Measurements from ENCODE around the gene ZMIZ1. TPM values are rescaled to one million over a fixed set of nuclear protein-coding genes. Genes with fewer than 3 reads are reported as not detected.

The ZMIZ1 gene
- total and polyA plus RNA-seq, 4 donors = 3.9 to 19.1 (median 9.8) TPM

- H3K36me3 ChIP-seq (ENCODE audit: control insufficient read depth in 4 of 4, insufficient read depth in 3 of 4, low read depth in 1 of 4, low read length in 3 of 4) = peaks cover 9 to 23% (median 10%) of the 10 kb centered on the region in 4 donors
Measured at GRCh38 chr10:79200346-79200745, 131.6 kb downstream of the ZMIZ1 start.

GRCh38 chr10:79201706-79202105 is 132.9 kb downstream of the ZMIZ1 start:
- Histone ChIP-seq H3K27ac (ENCODE audit: low read depth in 1 of 2, low read length in 2 of 2) (no peak overlapping the region), H3K27me3 (ENCODE audit: control insufficient read depth in 4 of 4, insufficient read depth in 4 of 4, low read length in 3 of 4) (no peaks in the 10 kb centered on the region), H3K9ac (ENCODE audit: low read depth in 1 of 2, low read length in 2 of 2) (no peak overlapping the region), H3K36me3 (ENCODE audit: control insufficient read depth in 4 of 4, insufficient read depth in 3 of 4, low read depth in 1 of 4, low read length in 3 of 4) (peaks cover 9 to 33% (median 10%) of the 10 kb centered on the region in 4 donors), H3K9me3 (ENCODE audit: control insufficient read depth in 4 of 4, low read length in 3 of 4) (no peaks in the 10 kb centered on the region), H3K4me3 (ENCODE audit: low read depth in 1 of 3, low read length in 3 of 3) (no peak overlapping the region), H3K4me1 (ENCODE audit: control insufficient read depth in 4 of 4, insufficient read depth in 4 of 4, low read length in 3 of 4) (no peaks in the 10 kb centered on the region)
- WGBS = 91% methylated on average over 8 of the region's 8 CpGs
- no peak for TF ChIP-seq EGR1 (IDR thresholded peaks at IDR 0.05; ENCODE audit: low read depth in 2 of 2)
- no peak for TF ChIP-seq ZBTB33 (IDR thresholded peaks at IDR 0.05)
- no peak for TF ChIP-seq HNF4G (IDR thresholded peaks at IDR 0.05)
- TF ChIP-seq FOXA1 (IDR thresholded peaks at IDR 0.05) = no peak
- no peak for TF ChIP-seq TAF1 (conservative IDR thresholded peaks at IDR 0.05)
- TF ChIP-seq MAX (IDR thresholded peaks at IDR 0.05) = no peak
- TF ChIP-seq RXRA (IDR thresholded peaks at IDR 0.05) = no peak
- no peak for TF ChIP-seq GABPA (IDR thresholded peaks at IDR 0.05 in 1 of 2, conservative IDR thresholded peaks at IDR 0.05 in 1 of 2)
- TF ChIP-seq REST (IDR thresholded peaks at IDR 0.05) = no peak
- no peak for TF ChIP-seq FOXA2 (IDR thresholded peaks at IDR 0.05)
- no peak for TF ChIP-seq CTCF (IDR thresholded peaks at IDR 0.05; ENCODE audit: low read depth, low read length, missing input control)
- TF ChIP-seq YY1 (IDR thresholded peaks at IDR 0.05) = no peak
- no peak for DNase-seq (ENCODE audit: low spot score)

More at GRCh38 chr10:79200346-79200745, 131.6 kb downstream of the ZMIZ1 start:
- Histone ChIP-seq H3K9me3 (ENCODE audit: control insufficient read depth in 4 of 4, low read length in 3 of 4) (no peaks in the 10 kb centered on the region), H3K27me3 (ENCODE audit: control insufficient read depth in 4 of 4, insufficient read depth in 4 of 4, low read length in 3 of 4) (no peaks in the 10 kb centered on the region), H3K9ac (ENCODE audit: low read depth in 1 of 2, low read length in 2 of 2) (no peak overlapping the region), H3K4me3 (ENCODE audit: low read depth in 1 of 3, low read length in 3 of 3) (no peak overlapping the region), H3K4me1 (ENCODE audit: control insufficient read depth in 4 of 4, insufficient read depth in 4 of 4, low read length in 3 of 4) (peaks cover 0 to under 1% (median under 1%) of the 10 kb centered on the region in 4 donors), H3K27ac (ENCODE audit: low read depth in 1 of 2, low read length in 2 of 2) (no peak overlapping the region)
- TF ChIP-seq SP1 (IDR thresholded peaks at IDR 0.05) = no peak
- TF ChIP-seq ZBTB33 (IDR thresholded peaks at IDR 0.05) = no peak
- TF ChIP-seq HNF4G (IDR thresholded peaks at IDR 0.05) = no peak
- TF ChIP-seq TAF1 (conservative IDR thresholded peaks at IDR 0.05) = no peak
- no peak for TF ChIP-seq FOXA2 (IDR thresholded peaks at IDR 0.05)
- no peak for TF ChIP-seq FOXA1 (IDR thresholded peaks at IDR 0.05)
- no peak for TF ChIP-seq MAX (IDR thresholded peaks at IDR 0.05)
- TF ChIP-seq ATF3 (IDR thresholded peaks at IDR 0.05) = no peak
- no peak for TF ChIP-seq EGR1 (IDR thresholded peaks at IDR 0.05; ENCODE audit: low read depth in 2 of 2)
- WGBS = 93% methylated on average over 7 of the region's 7 CpGs
- no peak for DNase-seq (ENCODE audit: low spot score)
